IPS-NIHi7 (cell line): ENCODE data around the gene CCN2.
"Not testable (repeated sequence)": the region's sequence is repeated elsewhere in the genome, so short reads cannot be mapped to it uniquely, and the experiment has no call there.

Experiments
- DNase-seq: peaks from one replicate; pipeline ENCODE4 v3.0.0; 2012; ENCODE audit warnings: mixed read lengths; ENCODE audit errors: extremely low spot score

CCN2 gene

GRCh38 chr6:131937703-131938631 lies 13.2 kb downstream of the CCN2 start:
- no peak for DNase-seq

- DNase-seq: no peak
These were observed 13.9 kb downstream of the CCN2 start for GRCh38 chr6:131937226-131937625.

- DNase-seq: no peak
These were observed 15.0 kb downstream of the CCN2 start for GRCh38 chr6:131936156-131936555.

GRCh38 chr6:131931063-131931750 lies 20.0 kb downstream of the CCN2 start:
- DNase-seq: no peak

GRCh38 chr6:131929976-131930375 lies 21.2 kb downstream of the CCN2 start:
- no peak for DNase-seq

- peak; percentile 45 for DNase-seq
These were observed 21.9 kb downstream of the CCN2 start for GRCh38 chr6:131929264-131929663.

- peak; percentile 24 for DNase-seq
These were observed 26.2 kb downstream of the CCN2 start for GRCh38 chr6:131924881-131925474.

GRCh38 chr6:131923356-131923755 lies 27.8 kb downstream of the CCN2 start:
- peak; percentile 67 for DNase-seq

GRCh38 chr6:131920656-131921055 lies 30.5 kb downstream of the CCN2 start:
- DNase-seq: no peak

- DNase-seq: no peak
These were observed 32.4 kb downstream of the CCN2 start for GRCh38 chr6:131918650-131919355.

- no peak for DNase-seq
These were observed 33.2 kb downstream of the CCN2 start for GRCh38 chr6:131917763-131918649.

GRCh38 chr6:131917318-131917717 lies 33.9 kb downstream of the CCN2 start:
- no peak for DNase-seq

- DNase-seq: no peak
These were observed 34.3 kb downstream of the CCN2 start for GRCh38 chr6:131916847-131917246.

- not testable (repeated sequence) for DNase-seq
These were observed 34.9 kb downstream of the CCN2 start for GRCh38 chr6:131916091-131916796.

GRCh38 chr6:131914967-131915751 lies 36.0 kb downstream of the CCN2 start:
- peak; percentile 36 for DNase-seq

GRCh38 chr6:131914234-131914633 lies 36.9 kb downstream of the CCN2 start:
- no peak for DNase-seq

- no peak for DNase-seq
These were observed 39.2 kb downstream of the CCN2 start for GRCh38 chr6:131911951-131912350.

- DNase-seq: no peak
These were observed 40.2 kb downstream of the CCN2 start for GRCh38 chr6:131910956-131911355.

- DNase-seq: no peak
These were observed 41.0 kb downstream of the CCN2 start for GRCh38 chr6:131910219-131910589.
